Gastrocnemius medialis (tissue), 4 donors: ENCODE measurements around the gene STMN1. TPM values are rescaled to one million over a fixed set of nuclear protein-coding genes. Genes with fewer than 3 reads are reported as not detected.
A peak's percentile ranks its signal among the peaks of the same experiment; 100 is the strongest.

Source experiments
- ATAC-seq, 2 donors: fragments of 150-250 bp; one replicate each; pipeline ENCODE4 v1.9.1; 2016
- DNase-seq, 2 donors: peaks; one replicate each; pipeline ENCODE4 v3.0.0-alpha.2; 2019
- H3K27ac ChIP-seq, 4 donors: fragments of 200-600 bp; sonication (generic); 1 replicate in 1 of 4; 2 replicates in 3 of 4; pipeline ENCODE4 v1.5.1; 2016 to 2018; ENCODE audit warnings: mild to moderate bottlenecking in 2 of 4, moderate library complexity in 1 of 4
- H3K27me3 ChIP-seq, 3 donors: fragments of 200-600 bp; sonication (generic) in 2 of 3; 1 replicate in 1 of 3; 2 replicates in 2 of 3; pipeline versions ENCODE4 v1.5.1 to v1.6.0; 2016 to 2019; ENCODE audit warnings: mild to moderate bottlenecking in 1 of 3, moderate library complexity in 1 of 3
- H3K36me3 ChIP-seq, 2 donors: fragments of 200-600 bp; sonication (generic) in 1 of 2; one replicate each; pipeline ENCODE4 v1.5.1; 2017 to 2018
- H3K4me1 ChIP-seq, 2 donors: fragments of 200-600 bp; sonication (generic) in 1 of 2; one replicate each; pipeline ENCODE4 v1.5.1; 2016 to 2017; ENCODE audit warnings: mild to moderate bottlenecking in 2 of 2
- H3K4me3 ChIP-seq, 4 donors: fragments of 200-600 bp; sonication (generic) in 3 of 4; 1 replicate in 1 of 4; 2 replicates in 3 of 4; pipeline ENCODE4 v1.5.1; 2016 to 2019; ENCODE audit warnings: mild to moderate bottlenecking in 2 of 4
- H3K9me3 ChIP-seq, 3 donors: fragments of 200-600 bp; sonication (generic) in 2 of 3; 1 replicate in 1 of 3; 2 replicates in 2 of 3; pipeline ENCODE4 v1.5.1; 2016 to 2019
- POLR2A ChIP-seq, 2 donors: fragments of 450-650 bp; IDR thresholded peaks; one replicate each; pipeline ENCODE4 v1.6.1; 2017; ENCODE audit warnings: antibody characterized with exemption in 2 of 2, mild to moderate bottlenecking in 2 of 2, moderate library complexity in 2 of 2
- in situ Hi-C, 4 donors: fragments of 200-750 bp; cut with MboI; loops; one replicate each; pipeline versions ENCODE4 v1.15.0 to v1.8.0; 2017; ENCODE audit warnings: low sequenced_read_pairs in 4 of 4
- intact Hi-C: fragments of 100-400 bp; cut with DNase I; formaldehyde crosslinking; loops from one replicate; pipeline ENCODE4 v1.15.1; 2023; ENCODE audit warnings: low total_unique reads
- total RNA-seq, 4 donors: library from RNA; depleted of rRNA; stranded (reverse); fragments of >200 nt; gene quantifications; one replicate each; pipeline versions ENCODE4 v1.1.0 to v1.2.3, GENCODE V29; 2016
- TF ChIP-seq, protein P1 (sequence below), 5 experiments: fragments of 450-650 bp in 3 of 5; fragments of 200-600 bp in 2 of 5; sonication (generic) in 2 of 5; IDR thresholded peaks in 4 of 5; conservative IDR thresholded peaks in 1 of 5; 1 replicate in 4 of 5; 2 replicates in 1 of 5; pipeline ENCODE4 v1.5.1; 2016 to 2019; ENCODE audit warnings: antibody characterized with exemption in 5 of 5, mild to moderate bottlenecking in 3 of 5, moderate library complexity in 3 of 5

STMN1 gene
- total RNA-seq, 4 donors from 2014 or later, result 4.7 to 20.7 (median 13.7) TPM

DNA sequence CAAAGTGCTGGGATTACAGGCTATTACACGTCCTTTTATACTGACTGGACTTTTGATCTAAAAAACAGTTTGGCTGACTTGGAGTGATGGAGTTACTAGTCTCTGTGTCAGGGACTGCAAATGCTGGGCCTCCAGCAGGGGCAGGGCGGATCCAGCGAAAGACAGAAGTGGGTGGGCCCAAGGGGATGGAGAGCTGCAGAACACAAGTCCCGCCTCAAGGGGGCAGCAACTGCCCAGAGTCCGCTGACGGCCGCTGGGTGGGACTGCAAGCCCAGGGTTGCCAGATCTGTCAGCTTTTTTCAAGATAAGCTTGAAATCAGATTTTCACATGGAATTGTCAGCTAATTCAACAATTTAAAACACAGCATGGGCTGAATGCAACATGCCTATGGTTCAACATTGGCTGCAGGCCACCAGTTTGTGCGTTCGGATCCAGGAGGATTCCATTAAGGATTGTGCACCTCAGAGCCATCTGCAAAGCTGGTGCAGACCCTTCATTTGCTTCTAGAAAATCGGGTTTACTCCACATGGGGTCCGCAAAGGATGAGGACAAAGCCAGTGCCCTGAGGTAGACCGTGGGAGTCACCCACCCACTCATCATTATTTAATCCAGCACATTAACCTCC, 10.7 kb downstream of the STMN1 start:
- Histone ChIP-seq H3K27me3 (no peaks in the 10 kb centered on the region), H3K36me3 (peaks cover 0 to 4% of the 10 kb centered on the region in 2 donors), H3K4me1 (peaks cover 9 to 12% of the 10 kb centered on the region in 2 donors), H3K27ac (peak overlapping the region in 1 of 4 donors; percentile 43), H3K9me3 (no peaks in the 10 kb centered on the region), H3K4me3 (peak overlapping the region in 1 of 4 donors; percentile 9)
- intact Hi-C loops (loop anchor here (1.0 kb wide), 1 partner anchor 103 kb away; the partner anchor contains the start of gene PAFAH2), in situ Hi-C loops (loop anchor here (5.0 to 25.0 kb wide), 5 partner anchors 99 to 267 kb away; partner anchors contain the start of genes PAFAH2 (in 3 of the 4), C1orf232 (in 1 of the 4), FAM110D (in 1 of the 4) and ZNF593 (in 1 of the 4))
- TF ChIP-seq, protein P1, sequence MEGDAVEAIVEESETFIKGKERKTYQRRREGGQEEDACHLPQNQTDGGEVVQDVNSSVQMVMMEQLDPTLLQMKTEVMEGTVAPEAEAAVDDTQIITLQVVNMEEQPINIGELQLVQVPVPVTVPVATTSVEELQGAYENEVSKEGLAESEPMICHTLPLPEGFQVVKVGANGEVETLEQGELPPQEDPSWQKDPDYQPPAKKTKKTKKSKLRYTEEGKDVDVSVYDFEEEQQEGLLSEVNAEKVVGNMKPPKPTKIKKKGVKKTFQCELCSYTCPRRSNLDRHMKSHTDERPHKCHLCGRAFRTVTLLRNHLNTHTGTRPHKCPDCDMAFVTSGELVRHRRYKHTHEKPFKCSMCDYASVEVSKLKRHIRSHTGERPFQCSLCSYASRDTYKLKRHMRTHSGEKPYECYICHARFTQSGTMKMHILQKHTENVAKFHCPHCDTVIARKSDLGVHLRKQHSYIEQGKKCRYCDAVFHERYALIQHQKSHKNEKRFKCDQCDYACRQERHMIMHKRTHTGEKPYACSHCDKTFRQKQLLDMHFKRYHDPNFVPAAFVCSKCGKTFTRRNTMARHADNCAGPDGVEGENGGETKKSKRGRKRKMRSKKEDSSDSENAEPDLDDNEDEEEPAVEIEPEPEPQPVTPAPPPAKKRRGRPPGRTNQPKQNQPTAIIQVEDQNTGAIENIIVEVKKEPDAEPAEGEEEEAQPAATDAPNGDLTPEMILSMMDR (IDR thresholded peaks at IDR 0.05 in 4 of 5, conservative IDR thresholded peaks at IDR 0.05 in 1 of 5), result peak; percentile 95 to 99 (median 97)
- TF ChIP-seq POLR2A (IDR thresholded peaks at IDR 0.05), result no peak
- DNase-seq, result peak; percentile 73 to 81
- peak; percentile 86 to 95 for ATAC-seq

GRCh38 chr1:25893116-25893515, 13.1 kb downstream of the STMN1 start:
- no peak for DNase-seq
- in situ Hi-C loops (loop anchor here in 3 of 4 donors (10.0 to 25.0 kb wide), 3 partner anchors 102 to 269 kb away; partner anchors contain the start of genes C1orf232 (in 1 of the 3), FAM110D (in 1 of the 3), PAFAH2 (in 1 of the 3) and ZNF593 (in 1 of the 3)), intact Hi-C loops (no loop called here)
- Histone ChIP-seq H3K27me3 (no peaks in the 10 kb centered on the region), H3K4me3 (no peak overlapping the region), H3K27ac (no peak overlapping the region), H3K36me3 (no peaks in the 10 kb centered on the region), H3K9me3 (no peaks in the 10 kb centered on the region), H3K4me1 (peaks cover 9 to 12% of the 10 kb centered on the region in 2 donors)
- TF ChIP-seq, protein P1 (IDR thresholded peaks at IDR 0.05 in 4 of 5, conservative IDR thresholded peaks at IDR 0.05 in 1 of 5), result no peak
- no peak for TF ChIP-seq POLR2A (IDR thresholded peaks at IDR 0.05)
- no peak for ATAC-seq

GRCh38 chr1:25891606-25892005, 14.6 kb downstream of the STMN1 start:
- in situ Hi-C loops (loop anchor here in 3 of 4 donors (10.0 to 25.0 kb wide), 3 partner anchors 103 to 271 kb away; partner anchors contain the start of genes C1orf232 (in 1 of the 3), FAM110D (in 1 of the 3), PAFAH2 (in 1 of the 3) and ZNF593 (in 1 of the 3)), intact Hi-C loops (no loop called here)
- H3K27ac ChIP-seq, result no peak overlapping the region
- no peak overlapping the region for H3K4me3 ChIP-seq
- peaks cover 9 to 12% of the 10 kb centered on the region in 2 donors for H3K4me1 ChIP-seq
- TF ChIP-seq, protein P1 (IDR thresholded peaks at IDR 0.05 in 4 of 5, conservative IDR thresholded peaks at IDR 0.05 in 1 of 5), result no peak
- TF ChIP-seq POLR2A (IDR thresholded peaks at IDR 0.05), result no peak
- no peaks in the 10 kb centered on the region for H3K36me3 ChIP-seq
- ATAC-seq, result no peak
- no peaks in the 10 kb centered on the region for H3K9me3 ChIP-seq
- H3K27me3 ChIP-seq, result no peaks in the 10 kb centered on the region
- no peak for DNase-seq

GRCh38 chr1:25890239-25891034, 15.8 kb downstream of the STMN1 start:
- intact Hi-C loops (no loop called here), in situ Hi-C loops (loop anchor here in 3 of 4 donors (10.0 to 25.0 kb wide), 3 partner anchors 104 to 272 kb away; partner anchors contain the start of genes C1orf232 (in 1 of the 3), FAM110D (in 1 of the 3), PAFAH2 (in 1 of the 3) and ZNF593 (in 1 of the 3))
- no peak for ATAC-seq
- Histone ChIP-seq H3K4me1 (peaks cover 0 to under 1% of the 10 kb centered on the region in 2 donors), H3K9me3 (no peaks in the 10 kb centered on the region), H3K27me3 (no peaks in the 10 kb centered on the region), H3K36me3 (no peaks in the 10 kb centered on the region), H3K27ac (no peak overlapping the region), H3K4me3 (no peak overlapping the region)
- no peak for DNase-seq
- TF ChIP-seq, protein P1 (IDR thresholded peaks at IDR 0.05 in 4 of 5, conservative IDR thresholded peaks at IDR 0.05 in 1 of 5), result no peak
- no peak for TF ChIP-seq POLR2A (IDR thresholded peaks at IDR 0.05)
